Measurements from ENCODE around the gene ALOX12.

DNA sequence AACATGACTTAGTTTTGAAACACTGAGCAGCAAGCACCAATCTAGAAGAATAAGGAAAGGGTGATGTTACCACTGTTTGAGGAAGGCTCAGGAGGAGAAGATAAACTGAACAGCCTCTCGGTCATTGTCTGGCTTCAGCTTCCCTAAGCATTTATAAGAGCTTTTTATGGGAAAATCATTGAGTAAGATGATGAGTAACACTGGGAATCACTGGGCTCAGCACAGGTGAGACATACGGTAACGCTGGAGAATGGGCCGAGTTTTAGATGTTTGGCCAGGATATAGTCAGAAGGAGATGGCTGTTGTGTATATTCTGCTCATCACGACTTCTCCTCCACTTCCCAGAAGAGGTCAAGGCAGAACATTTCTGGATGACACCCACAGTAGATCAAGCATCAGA, 42.2 kb upstream of the ALOX12 start:
- no peak for TF ChIP-seq EGR1 (IDR thresholded peaks at IDR 0.05)
- TF ChIP-seq EP300 (IDR thresholded peaks at IDR 0.05; ENCODE audit: borderline replicate concordance): no peak
- no peak for TF ChIP-seq YY1 (IDR thresholded peaks at IDR 0.05; ENCODE audit: low read depth)
- no peak for TF ChIP-seq ZBTB7A (IDR thresholded peaks at IDR 0.05; ENCODE audit: low read depth)
- no peak for TF ChIP-seq CEBPB (IDR thresholded peaks at IDR 0.05)
- no peak for TF ChIP-seq MAX (IDR thresholded peaks at IDR 0.05)
- TF ChIP-seq TAF1 (IDR thresholded peaks at IDR 0.05; ENCODE audit: low read depth): no peak
- TF ChIP-seq FOXM1 (IDR thresholded peaks at IDR 0.05; ENCODE audit: borderline replicate concordance, low read depth): no peak
